Retina (tissue), 1 donor: ENCODE data around the gene ADAT1.
A peak's percentile ranks its signal among the peaks of the same experiment; 100 is the strongest.

ENCODE experiments used
- DNase-seq: peaks from one replicate; pipeline ENCODE4 v3.0.0-alpha.2; 2016

The ADAT1 gene

GRCh38 chr16:75575958-75576357 is 47.1 kb downstream of the ADAT1 start:
- DNase-seq, result no peak

- no peak for DNase-seq
Observed at GRCh38 chr16:75573955-75574354, 49.1 kb downstream of the ADAT1 start.

GRCh38 chr16:75572864-75573542 is 50.1 kb downstream of the ADAT1 start:
- DNase-seq, result no peak

GRCh38 chr16:75570396-75571065 is 52.5 kb downstream of the ADAT1 start:
- no peak for DNase-seq

- no peak for DNase-seq
Observed at GRCh38 chr16:75567911-75568310, 55.2 kb downstream of the ADAT1 start.

DNA sequence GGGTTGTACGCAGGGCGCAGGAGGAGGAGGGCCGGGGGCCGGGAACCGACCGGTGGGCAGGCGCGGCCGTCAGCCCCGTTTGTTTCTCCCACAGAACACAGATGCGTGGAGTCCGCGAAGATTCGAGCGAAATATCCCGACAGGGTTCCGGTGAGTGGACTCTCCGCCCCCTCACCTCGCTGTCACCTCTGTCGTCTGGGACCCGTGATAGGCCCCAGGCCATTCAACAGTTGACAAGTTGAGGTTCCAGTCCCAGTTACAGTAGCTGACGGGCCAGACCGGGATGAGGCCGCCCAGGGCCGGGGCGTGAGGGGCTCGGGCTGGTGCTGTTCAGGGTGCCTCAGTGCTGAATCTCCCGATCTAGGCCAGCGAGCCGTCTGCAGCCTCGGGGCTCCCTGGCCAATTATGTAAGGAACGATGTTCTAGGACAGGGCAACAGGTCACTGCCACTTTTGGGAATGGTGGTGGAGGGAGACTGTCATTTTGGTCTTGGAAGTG is 56.3 kb downstream of the ADAT1 start:
- no peak for DNase-seq

- peak; percentile 96 for DNase-seq
Observed at GRCh38 chr16:75566040-75566757, 56.9 kb downstream of the ADAT1 start, which contains the start of gene GABARAPL2. GABARAPL2 (plus strand) TSS chr16:75566379; CDS start chr16:75566487, 108 bp downstream.

- DNase-seq, result no peak
Observed at GRCh38 chr16:75565640-75566039, 57.4 kb downstream of the ADAT1 start.

- DNase-seq, result no peak
Observed at GRCh38 chr16:75559564-75560372, 63.3 kb downstream of the ADAT1 start.

DNA sequence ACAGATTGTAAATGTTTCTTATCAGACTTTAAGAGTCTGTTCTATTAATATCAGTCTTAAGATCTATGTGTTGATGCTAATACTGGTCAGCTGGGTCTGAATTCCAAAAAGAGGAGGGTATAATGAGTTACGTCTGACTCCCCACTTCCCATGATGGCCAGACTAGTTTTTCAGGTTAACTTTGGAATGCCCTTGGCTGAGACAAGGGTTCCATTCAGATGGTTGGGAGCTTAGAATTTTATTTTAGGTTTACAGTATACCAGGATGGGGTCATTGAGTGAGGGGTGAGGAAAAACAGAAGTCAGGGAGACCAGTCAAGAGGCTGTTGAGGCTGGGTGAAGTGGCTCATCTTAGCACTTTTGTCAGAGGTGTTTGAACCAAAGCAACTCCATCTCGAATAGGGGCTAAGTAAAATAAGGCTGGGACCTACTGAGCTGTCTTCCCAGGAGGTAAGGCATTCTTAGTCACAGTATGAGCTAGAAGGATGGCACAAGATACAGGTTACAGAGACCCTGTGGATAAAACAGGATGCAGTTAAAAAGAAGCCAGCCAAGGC is 64.2 kb downstream of the ADAT1 start:
- no peak for DNase-seq

DNA sequence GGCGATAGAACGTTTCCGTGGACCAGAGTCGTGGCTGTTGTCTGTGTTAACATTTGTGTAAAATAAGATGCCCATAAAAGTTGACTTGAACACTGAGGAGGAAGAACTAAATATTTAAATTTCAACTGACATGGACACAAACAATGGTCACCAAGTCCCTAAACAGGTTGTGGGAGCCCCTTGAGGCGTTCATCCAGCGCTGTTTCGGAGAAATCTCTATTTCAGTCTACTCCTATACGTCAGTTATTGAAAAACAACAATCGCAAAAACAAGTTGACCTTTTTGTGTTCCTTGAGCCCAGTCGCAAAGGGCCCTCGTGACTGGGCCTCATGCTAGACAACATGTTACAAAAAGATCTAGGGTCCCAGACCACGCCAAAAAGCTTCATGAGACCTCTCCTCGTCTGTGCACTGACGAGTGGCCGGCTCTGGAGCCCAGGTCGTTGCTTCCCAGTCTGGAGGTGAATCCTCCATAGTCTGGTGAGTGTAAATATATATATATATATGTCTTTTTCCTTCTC is 66.6 kb downstream of the ADAT1 start:
- DNase-seq, result no peak

DNA sequence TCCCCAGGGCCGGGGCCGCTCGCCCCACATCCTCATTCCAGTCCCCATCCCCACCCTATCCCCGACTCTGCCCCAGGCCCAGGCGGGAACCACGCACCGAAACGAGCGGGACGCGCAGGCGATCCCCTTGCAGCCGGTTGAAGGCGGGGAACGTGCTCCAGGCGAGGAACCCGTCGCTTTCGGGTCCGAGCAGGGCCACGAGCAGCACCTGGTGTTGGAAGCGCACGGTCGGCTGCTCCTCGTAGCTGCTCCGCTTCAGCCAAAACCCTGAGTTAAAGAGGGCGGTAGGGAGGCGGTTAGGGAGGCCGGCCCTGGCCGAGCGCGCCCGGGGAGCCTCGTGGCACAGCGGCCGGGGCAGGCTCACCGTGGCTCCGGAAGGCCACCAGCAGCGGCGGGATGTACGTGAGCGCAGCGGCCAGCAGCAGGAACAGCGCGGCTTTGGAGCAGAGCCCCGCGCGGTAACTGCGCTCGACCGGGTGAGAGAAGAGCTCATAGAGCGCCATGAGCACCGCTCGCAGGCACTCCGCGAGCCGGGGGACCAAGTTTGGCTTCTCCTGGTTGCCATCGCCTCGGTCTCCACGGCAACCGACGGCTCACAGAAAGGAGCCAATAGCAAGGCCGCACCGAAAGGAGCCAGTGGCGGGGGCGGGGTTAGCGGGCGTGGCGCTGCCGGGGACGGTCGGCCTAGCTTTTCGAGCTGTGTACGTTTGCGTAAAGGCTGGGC is 67.2 kb downstream of the ADAT1 start, which contains the start of gene TMEM231:
Gene TMEM231, minus strand, starts transcription at position 546 of the 724 bp plus-strand sequence. Its CDS starts 43 bp downstream, at position 503.
- DNase-seq, result peak; percentile 95

DNA sequence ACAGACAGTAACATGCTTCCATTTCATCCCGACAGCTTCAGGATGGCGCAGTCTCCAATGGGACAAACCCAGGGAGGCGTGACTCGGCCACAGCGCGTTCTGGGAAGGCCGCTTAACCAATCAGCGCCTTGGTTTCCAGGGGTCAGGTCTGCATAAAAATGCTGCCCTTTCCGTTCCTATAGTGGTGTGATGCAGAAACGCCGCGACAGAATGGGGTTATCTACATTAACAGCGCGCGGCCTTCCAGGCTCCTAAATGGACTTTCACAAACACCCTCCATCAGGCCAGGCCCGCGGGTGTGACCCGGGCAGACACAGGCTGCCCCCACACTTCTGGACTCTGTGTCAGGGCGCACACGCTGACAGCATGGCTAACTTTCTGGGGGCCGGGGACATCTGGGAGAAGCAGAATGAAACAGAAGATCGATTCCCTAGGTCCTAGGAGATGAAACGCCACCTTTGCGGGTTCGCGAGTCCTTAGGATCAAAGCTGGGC is 67.8 kb downstream of the ADAT1 start:
- DNase-seq, result peak; percentile 88

DNA sequence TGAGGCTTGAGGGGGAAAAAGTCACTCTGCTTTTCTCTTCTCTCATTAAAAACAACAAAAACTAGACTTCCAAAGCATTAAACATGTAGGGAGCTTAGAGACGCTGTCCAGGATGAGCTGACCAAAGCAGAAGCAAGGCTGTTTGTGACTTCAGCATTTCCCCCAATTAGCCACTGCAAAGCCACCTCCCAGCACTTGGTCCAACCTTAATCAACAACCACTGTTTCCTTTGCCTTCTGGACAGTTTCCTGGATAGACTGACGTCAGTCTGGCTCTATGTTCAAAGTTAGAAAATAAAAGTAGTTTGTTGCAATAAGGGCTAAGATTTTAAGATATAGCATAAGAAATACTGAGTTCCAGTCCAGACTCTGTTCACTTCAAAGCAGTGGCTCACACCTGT is 70.1 kb downstream of the ADAT1 start:
- no peak for DNase-seq

DNA sequence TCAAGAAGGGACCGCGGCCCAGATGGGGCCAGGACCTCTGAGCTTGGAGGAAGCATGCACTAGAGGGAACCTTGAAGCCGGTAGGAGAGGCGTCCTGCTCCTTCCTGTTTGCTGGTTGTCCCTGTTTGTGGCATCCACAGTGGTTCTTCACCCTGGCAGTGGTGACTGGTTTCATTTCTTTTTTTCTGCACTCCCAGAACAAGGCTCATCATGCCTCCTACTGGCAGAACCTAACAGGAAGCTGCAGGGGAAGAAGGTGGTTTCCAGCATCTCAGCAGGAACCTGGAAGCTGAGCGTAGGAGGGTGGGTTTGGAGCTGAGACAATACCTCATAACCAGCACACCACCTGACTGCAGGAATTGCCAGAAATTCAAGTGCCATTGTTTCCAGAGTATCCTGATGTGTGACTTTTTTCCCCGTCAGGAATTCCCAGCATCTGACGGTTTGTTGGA is 72.8 kb downstream of the ADAT1 start:
- DNase-seq, result no peak
